22Rv1 (cell line): ENCODE data around the gene ABHD17C.
A peak's percentile ranks its signal among the peaks of the same experiment; 100 is the strongest.

Experiments
- ZFX ChIP-seq: fragments of 450-650 bp; IDR thresholded peaks from 2 replicates; pipeline ENCODE4 v1.6.1; 2017; ENCODE audit warnings: antibody characterized with exemption, borderline replicate concordance
- TF ChIP-seq, protein P1 (sequence below): fragments of 450-650 bp; IDR thresholded peaks from 2 replicates; pipeline ENCODE4 v1.5.1; 2017; ENCODE audit warnings: mild to moderate bottlenecking

DNA sequence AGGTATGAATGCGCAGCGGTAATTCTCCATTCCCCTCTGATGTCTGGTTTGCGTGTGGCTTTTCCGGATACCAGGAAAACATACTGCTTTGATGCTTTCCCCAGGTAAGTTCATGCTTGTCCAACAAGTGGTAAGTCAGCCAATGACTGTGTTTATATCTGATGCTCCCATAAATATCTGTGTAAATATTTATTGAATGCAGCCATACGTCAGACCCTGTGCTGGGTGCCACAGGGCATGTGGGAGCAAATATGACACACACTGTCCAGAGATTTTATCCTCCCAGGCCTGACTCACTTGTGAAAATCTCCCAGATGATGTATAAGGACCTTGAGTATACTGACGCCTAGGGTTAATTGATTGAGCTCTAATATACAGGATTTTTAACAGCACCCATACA is 54.5 kb downstream of the ABHD17C start:
- TF ChIP-seq, protein P1, sequence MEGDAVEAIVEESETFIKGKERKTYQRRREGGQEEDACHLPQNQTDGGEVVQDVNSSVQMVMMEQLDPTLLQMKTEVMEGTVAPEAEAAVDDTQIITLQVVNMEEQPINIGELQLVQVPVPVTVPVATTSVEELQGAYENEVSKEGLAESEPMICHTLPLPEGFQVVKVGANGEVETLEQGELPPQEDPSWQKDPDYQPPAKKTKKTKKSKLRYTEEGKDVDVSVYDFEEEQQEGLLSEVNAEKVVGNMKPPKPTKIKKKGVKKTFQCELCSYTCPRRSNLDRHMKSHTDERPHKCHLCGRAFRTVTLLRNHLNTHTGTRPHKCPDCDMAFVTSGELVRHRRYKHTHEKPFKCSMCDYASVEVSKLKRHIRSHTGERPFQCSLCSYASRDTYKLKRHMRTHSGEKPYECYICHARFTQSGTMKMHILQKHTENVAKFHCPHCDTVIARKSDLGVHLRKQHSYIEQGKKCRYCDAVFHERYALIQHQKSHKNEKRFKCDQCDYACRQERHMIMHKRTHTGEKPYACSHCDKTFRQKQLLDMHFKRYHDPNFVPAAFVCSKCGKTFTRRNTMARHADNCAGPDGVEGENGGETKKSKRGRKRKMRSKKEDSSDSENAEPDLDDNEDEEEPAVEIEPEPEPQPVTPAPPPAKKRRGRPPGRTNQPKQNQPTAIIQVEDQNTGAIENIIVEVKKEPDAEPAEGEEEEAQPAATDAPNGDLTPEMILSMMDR: peak; percentile 28; the same call in 1 of the 2 replicates
- no peak for TF ChIP-seq ZFX
